Measurements from ENCODE around the gene HESX1. TPM values are rescaled to one million over a fixed set of nuclear protein-coding genes. Genes with fewer than 3 reads are reported as not detected.

The HESX1 gene
- total RNA-seq, 4 donors from 2014 or later: not detected

GRCh38 chr3:57221883-57222282 lies 22.1 kb upstream of the HESX1 start:
- no peaks in the 10 kb centered on the region for H3K36me3 ChIP-seq
- H3K27ac ChIP-seq: no peak overlapping the region
- no peak overlapping the region for H3K4me3 ChIP-seq
- no peaks in the 10 kb centered on the region for H3K9me3 ChIP-seq
- TF ChIP-seq CTCF (IDR thresholded peaks at IDR 0.05) (peak; percentile 34 to 51 (median 40)), POLR2A (IDR thresholded peaks at IDR 0.05) (no peak)
- H3K27me3 ChIP-seq: no peaks in the 10 kb centered on the region
- intact Hi-C loops (cut with DNase I; ENCODE audit: low total_unique reads): loop anchor here (5.0 to 10.0 kb wide), 2 partner anchors 57 to 125 kb away; partner anchors contain the start of gene IL17RD
- DNase-seq: no peak
- H3K4me1 ChIP-seq: no peaks in the 10 kb centered on the region

- DNase-seq: no peak
- H3K27ac ChIP-seq: no peak overlapping the region
- TF ChIP-seq CTCF (IDR thresholded peaks at IDR 0.05): no peak
- TF ChIP-seq POLR2A (IDR thresholded peaks at IDR 0.05): no peak
- no peaks in the 10 kb centered on the region for H3K36me3 ChIP-seq
- intact Hi-C loops (cut with DNase I; ENCODE audit: low total_unique reads): no loop called here
- H3K9me3 ChIP-seq: no peaks in the 10 kb centered on the region
- H3K4me3 ChIP-seq: no peak overlapping the region
- H3K27me3 ChIP-seq: no peaks in the 10 kb centered on the region
- H3K4me1 ChIP-seq: no peaks in the 10 kb centered on the region
Observed at GRCh38 chr3:57206423-57206822, 6.6 kb upstream of the HESX1 start.

- H3K9me3 ChIP-seq: no peaks in the 10 kb centered on the region
- intact Hi-C loops (cut with DNase I; ENCODE audit: low total_unique reads): no loop called here
- no peaks in the 10 kb centered on the region for H3K36me3 ChIP-seq
- DNase-seq: no peak
- H3K4me1 ChIP-seq: no peaks in the 10 kb centered on the region
- H3K27ac ChIP-seq: no peak overlapping the region
- no peaks in the 10 kb centered on the region for H3K27me3 ChIP-seq
- H3K4me3 ChIP-seq: no peak overlapping the region
- TF ChIP-seq POLR2A (IDR thresholded peaks at IDR 0.05) (no peak), CTCF (IDR thresholded peaks at IDR 0.05) (no peak)
Observed at GRCh38 chr3:57194641-57195040, 5.1 kb downstream of the HESX1 start.

- Histone ChIP-seq H3K36me3 (no peaks in the 10 kb centered on the region), H3K9me3 (no peaks in the 10 kb centered on the region), H3K4me3 (no peak overlapping the region), H3K4me1 (no peaks in the 10 kb centered on the region), H3K27ac (no peak overlapping the region), H3K27me3 (no peaks in the 10 kb centered on the region)
- intact Hi-C loops (cut with DNase I; ENCODE audit: low total_unique reads): no loop called here
- TF ChIP-seq POLR2A (IDR thresholded peaks at IDR 0.05) (no peak), CTCF (IDR thresholded peaks at IDR 0.05) (no peak)
- DNase-seq: no peak
Observed at GRCh38 chr3:57192028-57192427, 7.8 kb downstream of the HESX1 start.

- no peak for DNase-seq
- Histone ChIP-seq H3K4me3 (no peak overlapping the region), H3K9me3 (no peaks in the 10 kb centered on the region), H3K4me1 (no peaks in the 10 kb centered on the region), H3K36me3 (no peaks in the 10 kb centered on the region), H3K27me3 (no peaks in the 10 kb centered on the region), H3K27ac (no peak overlapping the region)
- TF ChIP-seq CTCF (IDR thresholded peaks at IDR 0.05): no peak
- TF ChIP-seq POLR2A (IDR thresholded peaks at IDR 0.05): no peak
- intact Hi-C loops (cut with DNase I; ENCODE audit: low total_unique reads): no loop called here
Observed at GRCh38 chr3:57184526-57184925, 15.3 kb downstream of the HESX1 start.

All from uterus (tissue), 4 donors.